Small intestine (tissue), 4 donors: Measurements from ENCODE around the gene CHRNA4. TPM values are rescaled to one million over a fixed set of nuclear protein-coding genes. Genes with fewer than 3 reads are reported as not detected.

Experiments
- polyA plus RNA-seq, 4 donors: library from polyadenylated mRNA; stranded (reverse) in 3 of 4; unstranded in 1 of 4; fragments of 200-250 nt in 3 of 4; fragments of 120-200 nt in 1 of 4; gene quantifications; one replicate each; pipeline versions ENCODE4 v1.2.1 to v1.2.3, GENCODE V29; 2013
- donor health status: healthy with polysubstance abuse.
- donor health status: Bipolar disorder and iron deficiency.
- donor health status: healthy.

Gene CHRNA4
- polyA plus RNA-seq, 4 donors: 0.01 to 0.87 TPM; not detected in 2

Other genes with a start within 250 kb of the CHRNA4 start
- gene YTHDF1, start 145.2 kb downstream of the CHRNA4 start, polyA plus RNA-seq: 10 to 100 TPM; 20.3 to 37.9 (median 22.9) TPM
- gene BIRC7, start 125.4 kb downstream of the CHRNA4 start, polyA plus RNA-seq: 1 to 10 TPM in 1 of 4 donors, under 1 TPM in 1, not detected in 2; 0.13 to 5.4 TPM
- 1 to 10 TPM in 1 of 4 donors, under 1 TPM in 1, not detected in 2; 0.51 to 5.9 TPM for gene NKAIN4, start 106.9 kb downstream of the CHRNA4 start, polyA plus RNA-seq
- gene ARFGAP1, start 88.5 kb downstream of the CHRNA4 start, polyA plus RNA-seq: 100 to 1,000 TPM in 1 of 4 donors, 10 to 100 TPM in 3; 70.9 to 117 (median 80.3) TPM
- gene COL20A1, start 68.2 kb downstream of the CHRNA4 start, polyA plus RNA-seq: 1 to 10 TPM in 1 of 4 donors, under 1 TPM in 1, not detected in 2; 0.09 to 1.7 TPM
- gene KCNQ2, start 111.3 kb upstream of the CHRNA4 start, polyA plus RNA-seq: 1 to 10 TPM in 1 of 4 donors, under 1 TPM in 2, not detected in 1; 0.27 to 1.4 (median 0.65) TPM
- gene EEF1A2, start 137.7 kb upstream of the CHRNA4 start, polyA plus RNA-seq: 10 to 100 TPM in 2 of 4 donors, 1 to 10 TPM in 2; 3.1 to 18.6 (median 9.7) TPM
- gene PPDPF, start 159.4 kb upstream of the CHRNA4 start, polyA plus RNA-seq: 100 to 1,000 TPM; 273 to 356 (median 295) TPM
- gene PTK6, start 176.0 kb upstream of the CHRNA4 start, polyA plus RNA-seq: 10 to 100 TPM in 3 of 4 donors, under 1 TPM in 1; 0.56 to 87.0 (median 47.5) TPM
- under 1 TPM in 1 of 4 donors, not detected in 3; 0.18 TPM for gene SRMS, start 186.4 kb upstream of the CHRNA4 start, polyA plus RNA-seq
- gene FNDC11, start 192.8 kb upstream of the CHRNA4 start, polyA plus RNA-seq: under 1 TPM in 2 of 4 donors, not detected in 2; 0.22 to 0.25 TPM
- gene HELZ2, start 212.9 kb upstream of the CHRNA4 start, polyA plus RNA-seq: 10 to 100 TPM in 2 of 4 donors, 1 to 10 TPM in 2; 3.8 to 14.2 (median 9.4) TPM